Stimulated activated CD8-positive, alpha-beta memory T cell treated with anti-CD3 and anti-CD28 coated beads, Interleukin-15, amount 100 ng/mL, for 24 hours (primary cell): Measurements from ENCODE around the gene CLPSL2.
"Not testable (repeated sequence)": the region's sequence is repeated elsewhere in the genome, so short reads cannot be mapped to it uniquely, and the experiment has no call there.

ENCODE experiments used
- DNase-seq: peaks from one replicate; pipeline ENCODE4 v3.0.0-alpha.2; 2020; ENCODE audit warnings: low read depth

CLPSL2 gene

GRCh38 chr6:35776364-35777215, at the start of gene CLPSL2:
CLPSL2 (plus strand) TSS chr6:35776598; CDS start chr6:35776619, 21 bp downstream.
- DNase-seq = no peak

- DNase-seq = no peak
These were observed 49.0 kb upstream of the CLPSL2 start for GRCh38 chr6:35727231-35727934.

GRCh38 chr6:35727935-35728682, 48.3 kb upstream of the CLPSL2 start:
- DNase-seq = peak; percentile 64

- DNase-seq = no peak
These were observed 47.4 kb upstream of the CLPSL2 start for GRCh38 chr6:35728683-35729678.

GRCh38 chr6:35729722-35730121, 46.7 kb upstream of the CLPSL2 start:
- DNase-seq = no peak

- no peak for DNase-seq
These were observed 45.5 kb upstream of the CLPSL2 start for GRCh38 chr6:35730745-35731413.

GRCh38 chr6:35731414-35731735, 45.0 kb upstream of the CLPSL2 start:
- DNase-seq = peak; percentile 88

GRCh38 chr6:35731736-35732532, 44.5 kb upstream of the CLPSL2 start:
- peak; percentile 89 for DNase-seq

- DNase-seq = no peak
These were observed 42.8 kb upstream of the CLPSL2 start for GRCh38 chr6:35733633-35734032.

GRCh38 chr6:35734319-35734718, 42.1 kb upstream of the CLPSL2 start:
- not testable (repeated sequence) for DNase-seq

- DNase-seq = no peak
These were observed 40.9 kb upstream of the CLPSL2 start for GRCh38 chr6:35735452-35735851.

GRCh38 chr6:35736253-35736894, 40.0 kb upstream of the CLPSL2 start:
- DNase-seq = peak; percentile 70

GRCh38 chr6:35736982-35737412, 39.4 kb upstream of the CLPSL2 start, which contains the start of gene ARMC12:
ARMC12 (plus strand) TSS chr6:35737032; CDS start chr6:35737109, 77 bp downstream.
- no peak for DNase-seq

- DNase-seq = no peak
These were observed 38.8 kb upstream of the CLPSL2 start for GRCh38 chr6:35737413-35738211.

GRCh38 chr6:35739645-35740524, 36.5 kb upstream of the CLPSL2 start:
- no peak for DNase-seq

GRCh38 chr6:35742842-35743241, 33.6 kb upstream of the CLPSL2 start:
- no peak for DNase-seq

- DNase-seq = no peak
These were observed 30.9 kb upstream of the CLPSL2 start for GRCh38 chr6:35745509-35745908.
